CD4-positive, alpha-beta T cell treated with Interleukin-21 for 1 hour (primary cell): ENCODE data around the gene RFC1.

Experiments used
- DNase-seq: peaks from one replicate; pipeline ENCODE4 v3.0.0-alpha.2; 2020

RFC1 gene

DNA sequence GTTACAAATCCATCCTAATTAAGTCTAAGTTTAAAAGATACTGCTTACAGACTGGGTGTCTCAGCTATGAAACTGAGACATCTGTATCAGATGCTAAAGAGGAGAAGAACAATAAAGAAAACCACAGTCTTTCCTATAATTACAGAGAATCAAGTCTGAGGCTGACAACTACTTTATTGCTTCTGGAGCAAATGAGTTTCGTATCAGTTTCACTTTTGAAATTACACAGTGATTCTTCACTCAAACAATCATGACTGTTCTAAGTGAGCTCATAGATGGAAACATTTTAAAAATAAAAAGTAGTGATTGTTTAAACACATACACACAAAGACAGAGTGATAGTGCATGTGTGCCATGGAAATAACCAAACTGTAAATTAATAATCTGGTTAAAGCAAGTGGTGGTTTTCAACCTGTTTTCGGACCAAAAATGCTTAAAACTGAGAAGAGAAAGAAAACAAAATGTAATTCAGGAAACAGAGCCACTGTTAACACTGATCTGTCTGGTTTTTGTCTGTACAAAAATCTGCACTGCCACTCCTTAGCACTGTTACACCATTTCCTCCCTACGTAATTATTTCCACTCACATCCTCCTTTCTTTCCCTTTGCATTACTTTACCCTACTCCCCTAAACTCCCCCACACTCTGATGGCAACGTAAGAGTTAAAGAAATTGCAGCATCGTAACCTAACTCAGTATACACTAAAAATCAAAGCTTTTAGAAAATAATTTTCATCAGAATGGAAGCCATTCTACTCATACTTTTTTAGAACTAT lies 12.5 kb downstream of the RFC1 start:
- DNase-seq, result peak; percentile 72

DNA sequence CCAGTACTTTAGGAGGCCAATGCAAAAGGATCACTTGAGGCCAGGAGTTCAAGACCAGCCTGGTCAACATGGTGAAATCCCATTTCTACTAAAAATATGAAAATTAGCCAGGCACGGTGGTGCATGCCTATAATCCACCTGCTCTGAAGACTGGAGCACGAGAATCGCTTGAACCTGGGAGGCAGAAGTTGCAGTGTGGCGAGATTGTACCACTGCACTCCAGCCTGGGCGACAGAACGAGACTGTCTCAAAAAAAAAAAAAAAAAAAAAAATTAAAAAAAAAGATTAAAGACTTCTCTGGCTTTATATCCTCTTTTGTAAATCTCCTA lies 13.0 kb downstream of the RFC1 start:
- DNase-seq, result peak; percentile 62

GRCh38 chr4:39349326-39349725 lies 16.8 kb downstream of the RFC1 start:
- DNase-seq, result no peak

DNA sequence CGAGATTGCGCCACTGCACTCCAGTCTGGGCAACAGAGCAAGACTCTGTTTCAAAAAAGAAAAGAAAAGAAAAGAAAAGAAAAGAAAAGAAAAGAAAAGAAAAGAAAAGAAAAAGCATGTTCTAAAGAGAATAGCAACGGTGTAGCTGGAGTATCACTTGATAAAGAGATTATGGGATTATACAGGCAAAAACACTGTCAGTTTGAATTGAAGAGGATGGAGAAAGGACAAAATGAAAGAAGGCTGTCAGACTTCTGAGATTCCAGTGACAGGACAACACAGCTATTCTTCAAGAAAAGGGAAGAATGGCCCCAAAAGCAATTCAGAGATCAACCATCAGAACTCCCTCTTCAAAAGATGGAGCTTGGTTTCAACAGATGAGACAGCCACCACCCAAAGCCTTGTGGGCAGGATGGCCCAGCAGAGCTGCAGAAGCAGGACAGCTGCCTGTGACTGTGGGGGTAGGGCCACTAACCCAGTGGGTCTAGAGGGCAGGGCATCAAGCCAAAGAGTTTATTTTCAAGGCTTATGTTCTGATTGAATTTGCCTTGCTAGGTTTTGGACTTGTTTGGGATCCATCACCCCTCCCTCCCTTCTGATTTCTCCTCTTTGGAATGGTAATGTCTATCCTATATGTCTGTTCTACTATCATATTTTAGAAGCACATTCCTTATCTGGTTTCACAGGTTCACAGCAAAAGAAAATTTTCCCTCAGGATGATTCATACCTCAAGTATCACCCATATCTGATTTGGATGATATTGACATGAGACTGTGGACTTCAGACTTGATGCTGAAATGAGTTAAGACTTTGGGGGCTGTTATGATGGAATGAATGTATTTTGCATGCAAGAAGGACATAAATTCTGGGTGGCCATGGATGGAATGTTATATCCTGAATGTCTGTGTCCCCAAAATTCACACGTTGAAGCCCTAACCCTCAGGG lies 17.5 kb downstream of the RFC1 start:
- no peak for DNase-seq

DNA sequence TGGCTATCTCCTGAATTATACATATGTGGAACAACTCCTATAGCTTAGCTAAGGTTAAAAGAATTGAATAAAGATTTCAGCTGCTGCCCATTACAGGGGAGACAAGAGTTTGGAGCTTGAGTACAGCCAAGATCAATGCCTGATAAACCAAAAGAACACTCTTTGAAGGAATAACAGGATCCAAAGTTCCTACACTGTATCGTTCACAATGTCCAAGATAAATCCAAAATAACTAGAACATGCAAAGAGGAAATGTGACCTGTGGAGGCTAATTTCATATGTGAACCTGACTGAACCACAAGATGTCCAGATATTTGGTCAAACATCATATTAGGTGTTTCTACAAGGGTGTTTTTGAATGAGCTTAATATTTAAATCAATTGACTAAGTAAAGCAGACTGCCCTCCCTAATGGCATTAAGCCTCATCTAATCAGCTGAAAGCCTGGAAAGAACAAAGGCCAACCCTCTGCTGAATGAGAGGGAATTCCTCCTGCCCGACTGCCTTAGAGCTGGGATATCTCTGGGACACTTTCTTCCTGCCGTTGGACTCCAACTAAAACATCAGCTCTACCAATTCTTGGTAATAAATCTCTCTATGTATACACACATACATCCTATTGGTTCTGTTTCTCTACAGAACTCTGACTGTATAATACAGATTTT lies 19.2 kb downstream of the RFC1 start:
- no peak for DNase-seq

DNA sequence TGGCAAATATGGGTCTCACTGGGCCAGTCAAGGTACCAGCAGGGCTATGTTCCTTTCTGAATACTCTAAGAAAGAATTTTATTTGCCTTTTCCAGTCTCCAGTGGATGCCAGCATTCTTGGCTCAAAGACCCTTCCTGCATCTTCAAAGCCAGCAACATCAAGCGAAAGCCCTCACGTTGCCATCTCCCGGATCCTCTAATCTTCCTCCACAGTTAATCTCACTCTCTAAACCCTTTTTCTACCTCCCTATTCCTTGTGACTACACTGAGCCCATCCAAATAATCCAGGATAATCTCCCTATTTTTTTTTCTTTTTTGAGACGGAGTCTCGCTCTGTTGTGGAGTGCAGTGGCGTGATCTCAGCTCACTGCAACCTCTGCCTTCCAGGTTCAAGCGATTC lies 23.4 kb downstream of the RFC1 start:
- DNase-seq, result no peak

- DNase-seq, result no peak
Measured at GRCh38 chr4:39341075-39341725, 25.0 kb downstream of the RFC1 start.

- DNase-seq, result no peak
Measured at GRCh38 chr4:39339968-39340367, 26.2 kb downstream of the RFC1 start.

- no peak for DNase-seq
Measured at GRCh38 chr4:39337841-39338240, 28.3 kb downstream of the RFC1 start.

GRCh38 chr4:39335566-39335965 lies 30.6 kb downstream of the RFC1 start:
- no peak for DNase-seq

DNA sequence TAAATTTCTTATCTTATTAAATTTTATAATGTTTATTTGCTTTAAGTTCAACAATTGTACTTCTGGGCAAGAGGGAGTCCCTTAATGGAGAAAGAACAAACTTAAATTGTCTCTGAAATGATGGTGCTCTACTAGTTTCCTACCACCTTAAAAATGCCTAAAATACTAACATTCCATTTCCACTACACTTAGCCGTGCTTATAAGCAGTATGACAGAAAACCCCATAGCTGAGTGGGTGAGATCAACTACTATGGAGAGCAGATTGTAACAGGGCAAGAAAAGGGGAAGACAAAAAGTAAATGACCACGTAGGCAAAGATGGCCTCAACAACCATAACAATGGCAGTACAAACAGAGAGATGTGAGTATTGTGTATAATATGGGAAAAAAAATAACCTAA lies 35.0 kb downstream of the RFC1 start:
- no peak for DNase-seq

- DNase-seq, result no peak
Measured at GRCh38 chr4:39330353-39330752, 35.8 kb downstream of the RFC1 start.

DNA sequence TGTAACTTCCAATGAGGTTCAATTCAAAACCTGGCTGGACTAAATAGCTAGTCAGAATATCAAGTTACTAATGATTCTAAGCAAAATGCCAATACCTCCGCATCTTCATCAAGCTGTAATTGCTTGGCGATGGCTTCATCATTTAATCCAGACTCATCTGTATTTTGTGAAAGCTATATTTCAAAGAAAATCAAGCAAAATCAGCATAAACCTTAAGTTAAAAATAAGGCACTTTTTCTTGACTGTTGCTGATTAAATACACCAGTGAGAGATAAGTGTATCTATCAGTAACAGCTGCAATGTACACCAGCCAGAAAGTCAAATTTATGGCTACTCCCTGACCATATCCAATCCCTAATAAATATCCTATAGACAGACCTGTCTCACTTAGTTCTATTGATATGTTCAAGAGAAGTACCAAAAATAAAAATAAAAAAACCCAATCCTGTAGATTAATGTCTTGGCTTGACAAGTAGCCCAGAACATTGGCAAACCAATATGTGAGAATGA lies 39.6 kb downstream of the RFC1 start:
- no peak for DNase-seq

DNA sequence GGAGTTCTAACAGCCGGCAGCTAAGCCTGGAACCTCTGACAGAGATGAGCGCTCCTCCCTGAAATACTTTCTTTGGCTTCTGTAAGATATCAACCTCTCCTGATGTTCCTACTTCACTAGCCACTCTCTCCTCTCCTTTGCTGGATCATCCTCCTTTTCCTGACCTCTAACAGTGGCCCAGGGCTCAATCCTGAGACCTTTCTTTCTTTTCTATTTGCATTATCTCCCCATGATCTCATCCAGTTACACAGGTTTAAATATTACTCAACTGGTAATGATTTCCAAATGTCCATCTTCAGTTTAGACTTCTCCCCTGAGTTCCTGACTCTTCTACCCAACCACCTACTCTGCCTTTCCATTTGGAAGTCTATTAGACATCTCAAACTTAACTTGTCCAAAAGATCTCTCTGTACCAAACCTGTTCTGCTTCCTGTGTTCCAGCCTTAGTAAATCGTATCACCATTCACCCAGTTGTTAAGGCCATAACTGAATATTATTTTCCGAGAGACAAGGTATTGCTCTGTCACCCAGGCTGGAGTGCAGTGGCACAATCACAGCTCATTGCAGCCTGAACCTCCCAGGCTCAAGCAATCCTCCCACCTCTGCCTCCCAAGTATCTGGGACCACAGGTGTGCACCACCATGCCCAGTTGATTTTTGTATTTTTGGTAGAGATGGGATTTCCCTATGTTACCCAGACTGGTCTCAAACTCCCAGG lies 41.1 kb downstream of the RFC1 start:
- DNase-seq, result no peak

GRCh38 chr4:39324446-39324845 lies 41.7 kb downstream of the RFC1 start:
- DNase-seq, result no peak

- DNase-seq, result no peak
Measured at GRCh38 chr4:39323821-39324220, 42.3 kb downstream of the RFC1 start.

GRCh38 chr4:39320381-39321115 lies 45.6 kb downstream of the RFC1 start:
- DNase-seq, result no peak

DNA sequence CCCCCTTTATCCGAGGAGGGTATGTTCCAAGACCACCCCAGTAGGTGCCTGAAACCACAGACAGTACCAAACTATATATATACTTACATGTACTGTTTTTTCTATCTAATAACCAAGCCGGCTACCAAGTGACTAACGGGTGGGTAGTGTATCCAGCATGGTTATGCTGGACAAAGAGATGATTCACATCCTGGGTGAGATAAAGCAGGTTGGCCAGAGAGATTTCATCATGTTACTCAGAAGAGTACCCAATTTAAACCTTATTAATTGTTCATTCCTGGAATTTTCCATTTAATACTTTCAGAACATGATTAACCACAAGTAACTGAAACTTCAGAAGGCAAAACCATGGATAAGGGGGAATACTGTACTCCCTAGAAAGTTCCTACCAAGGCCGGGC lies 46.5 kb downstream of the RFC1 start:
- DNase-seq, result no peak

DNA sequence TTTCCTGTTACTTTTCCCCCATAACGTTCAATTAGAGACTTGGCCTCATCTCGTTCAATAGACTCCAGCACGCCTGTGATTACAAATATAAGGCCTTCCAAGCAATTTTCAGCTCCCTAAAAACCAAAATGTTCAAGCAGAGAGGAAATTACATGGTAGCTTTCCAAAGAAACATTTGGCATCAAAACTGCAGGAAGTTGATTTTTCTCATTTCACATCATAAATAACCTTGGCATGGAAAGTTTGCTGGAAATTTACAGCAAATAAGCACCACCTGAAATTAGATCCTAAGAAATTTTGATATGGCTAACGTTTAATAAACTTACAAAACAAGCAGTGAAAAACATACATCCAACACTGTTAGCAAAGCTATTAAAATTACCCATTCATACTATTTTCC lies 53.3 kb downstream of the RFC1 start:
- no peak for DNase-seq

- DNase-seq, result no peak
Measured at GRCh38 chr4:39308611-39309010, 57.6 kb downstream of the RFC1 start.

GRCh38 chr4:39305912-39306677 lies 60.1 kb downstream of the RFC1 start:
- DNase-seq, result no peak
